ENCODE results near the gene ERLEC1.
"Not testable (repeated sequence)": the region's sequence is repeated elsewhere in the genome, so short reads cannot be mapped to it uniquely, and the experiment has no call there.

Gene ERLEC1

DNA sequence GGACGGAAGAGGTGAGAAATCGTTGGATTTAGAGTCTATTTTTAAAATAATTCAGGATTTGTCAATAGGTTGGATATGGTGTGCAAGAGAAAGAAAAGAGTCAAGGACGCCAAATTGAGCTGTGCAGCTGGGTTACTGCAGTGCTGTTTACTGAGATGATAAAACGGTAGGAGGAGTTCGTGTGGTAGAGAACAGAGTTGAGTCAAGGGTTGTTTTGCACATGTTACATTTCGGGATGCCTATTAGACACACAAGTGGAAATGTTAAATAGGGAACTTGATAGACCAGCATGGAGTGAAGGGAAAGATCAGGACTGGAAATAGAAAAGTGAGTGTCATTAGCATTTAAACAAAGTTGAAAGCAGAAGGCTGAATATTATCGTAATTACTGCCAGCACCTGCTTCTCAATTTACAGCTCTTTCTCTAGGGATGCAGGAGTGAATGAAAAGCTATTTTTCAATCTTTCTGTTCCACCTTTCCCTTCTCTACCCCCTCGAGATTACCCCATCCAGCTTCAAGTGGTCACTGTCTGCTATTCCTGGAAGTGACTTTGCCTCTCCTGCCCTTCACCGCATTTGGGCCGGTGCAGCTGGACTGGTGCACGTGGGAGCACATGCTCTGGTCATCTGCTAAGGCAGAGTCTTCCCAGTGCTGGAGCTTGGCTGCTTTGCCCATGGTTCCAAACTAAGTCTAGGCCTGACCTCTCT, 42.6 kb downstream of the ERLEC1 start:
- Histone ChIP-seq H3K9ac (no peak overlapping the region), H3K27ac (no peak overlapping the region), H3K4me2 (no peak overlapping the region), H3K27me3 (ENCODE audit: insufficient read depth, low read depth) (no peaks in the 10 kb centered on the region), H3K79me2 (ENCODE audit: insufficient read depth, low read depth) (no peaks in the 10 kb centered on the region), H4K20me1 (ENCODE audit: insufficient read depth) (no peaks in the 10 kb centered on the region), H3K36me3 (ENCODE audit: insufficient read depth) (no peaks in the 10 kb centered on the region), H2AFZ (ENCODE audit: low read depth) (no peak overlapping the region), H3K4me3 (IDR thresholded peaks at IDR 0.05; ENCODE audit: insufficient read depth, low read depth, low read length) (no peak overlapping the region), H3K4me1 (ENCODE audit: low read depth, poor library complexity, severe bottlenecking) (no peaks in the 10 kb centered on the region)
- TF ChIP-seq, protein P1, sequence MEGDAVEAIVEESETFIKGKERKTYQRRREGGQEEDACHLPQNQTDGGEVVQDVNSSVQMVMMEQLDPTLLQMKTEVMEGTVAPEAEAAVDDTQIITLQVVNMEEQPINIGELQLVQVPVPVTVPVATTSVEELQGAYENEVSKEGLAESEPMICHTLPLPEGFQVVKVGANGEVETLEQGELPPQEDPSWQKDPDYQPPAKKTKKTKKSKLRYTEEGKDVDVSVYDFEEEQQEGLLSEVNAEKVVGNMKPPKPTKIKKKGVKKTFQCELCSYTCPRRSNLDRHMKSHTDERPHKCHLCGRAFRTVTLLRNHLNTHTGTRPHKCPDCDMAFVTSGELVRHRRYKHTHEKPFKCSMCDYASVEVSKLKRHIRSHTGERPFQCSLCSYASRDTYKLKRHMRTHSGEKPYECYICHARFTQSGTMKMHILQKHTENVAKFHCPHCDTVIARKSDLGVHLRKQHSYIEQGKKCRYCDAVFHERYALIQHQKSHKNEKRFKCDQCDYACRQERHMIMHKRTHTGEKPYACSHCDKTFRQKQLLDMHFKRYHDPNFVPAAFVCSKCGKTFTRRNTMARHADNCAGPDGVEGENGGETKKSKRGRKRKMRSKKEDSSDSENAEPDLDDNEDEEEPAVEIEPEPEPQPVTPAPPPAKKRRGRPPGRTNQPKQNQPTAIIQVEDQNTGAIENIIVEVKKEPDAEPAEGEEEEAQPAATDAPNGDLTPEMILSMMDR (conservative IDR thresholded peaks at IDR 0.05; ENCODE audit: low read depth, low read length) = no peak

DNA sequence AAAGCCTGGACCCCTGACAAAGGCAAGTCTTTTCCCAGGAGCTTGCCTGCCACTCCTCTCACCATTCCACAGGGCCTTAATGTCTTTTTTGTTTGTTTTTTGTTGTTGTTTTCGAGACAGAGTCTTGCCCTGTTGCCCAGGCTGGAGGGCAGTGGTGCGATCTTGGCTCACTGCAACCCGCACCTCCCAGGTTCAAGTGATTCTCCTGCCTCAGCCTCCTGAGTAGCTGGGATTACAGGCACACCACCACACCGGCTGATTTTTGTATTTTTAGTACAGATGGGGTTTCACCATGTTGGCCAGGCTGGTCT, 43.1 kb downstream of the ERLEC1 start:
- H3K36me3 ChIP-seq (ENCODE audit: insufficient read depth); H3K4me1 ChIP-seq (ENCODE audit: low read depth, poor library complexity, severe bottlenecking); H4K20me1 ChIP-seq (ENCODE audit: insufficient read depth); H3K4me3 ChIP-seq (IDR thresholded peaks at IDR 0.05; ENCODE audit: insufficient read depth, low read depth, low read length); H3K4me2 ChIP-seq; H3K79me2 ChIP-seq (ENCODE audit: insufficient read depth, low read depth); H3K27ac ChIP-seq; H3K27me3 ChIP-seq (ENCODE audit: insufficient read depth, low read depth); H2AFZ ChIP-seq (ENCODE audit: low read depth); H3K9ac ChIP-seq: not testable (repeated sequence)

DNA sequence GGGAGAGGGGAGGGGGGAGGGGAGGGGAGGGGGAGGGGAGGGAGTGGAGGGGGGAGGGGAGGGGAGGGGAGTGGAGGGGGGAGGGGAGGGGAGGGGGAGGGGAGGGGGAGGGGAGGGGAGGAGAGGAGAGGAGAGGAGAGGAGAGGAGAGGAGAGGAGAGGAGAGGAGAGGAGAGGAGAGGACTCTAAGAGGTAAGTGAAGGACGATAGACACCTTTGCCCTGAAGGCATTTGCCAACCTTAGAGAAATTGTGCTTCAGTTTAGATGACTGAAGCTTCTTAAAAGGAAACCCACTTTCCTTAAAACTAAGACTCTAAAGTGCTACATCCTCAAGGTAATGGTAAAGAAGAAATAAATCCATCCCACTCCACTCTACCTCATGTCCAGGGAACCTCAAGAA, 53.7 kb downstream of the ERLEC1 start:
- no peak overlapping the region for H3K4me2 ChIP-seq
- no peaks in the 10 kb centered on the region for H4K20me1 ChIP-seq (ENCODE audit: insufficient read depth)
- no peak overlapping the region for H2AFZ ChIP-seq (ENCODE audit: low read depth)
- H3K27ac ChIP-seq = no peak overlapping the region
- no peaks in the 10 kb centered on the region for H3K27me3 ChIP-seq (ENCODE audit: insufficient read depth, low read depth)
- H3K4me3 ChIP-seq (IDR thresholded peaks at IDR 0.05; ENCODE audit: insufficient read depth, low read depth, low read length) = no peak overlapping the region
- TF ChIP-seq, protein P1 (conservative IDR thresholded peaks at IDR 0.05; ENCODE audit: low read depth, low read length) = no peak
- no peaks in the 10 kb centered on the region for H3K79me2 ChIP-seq (ENCODE audit: insufficient read depth, low read depth)
- H3K36me3 ChIP-seq (ENCODE audit: insufficient read depth) = no peaks in the 10 kb centered on the region
- H3K9ac ChIP-seq = no peak overlapping the region
- no peaks in the 10 kb centered on the region for H3K4me1 ChIP-seq (ENCODE audit: low read depth, poor library complexity, severe bottlenecking)

DNA sequence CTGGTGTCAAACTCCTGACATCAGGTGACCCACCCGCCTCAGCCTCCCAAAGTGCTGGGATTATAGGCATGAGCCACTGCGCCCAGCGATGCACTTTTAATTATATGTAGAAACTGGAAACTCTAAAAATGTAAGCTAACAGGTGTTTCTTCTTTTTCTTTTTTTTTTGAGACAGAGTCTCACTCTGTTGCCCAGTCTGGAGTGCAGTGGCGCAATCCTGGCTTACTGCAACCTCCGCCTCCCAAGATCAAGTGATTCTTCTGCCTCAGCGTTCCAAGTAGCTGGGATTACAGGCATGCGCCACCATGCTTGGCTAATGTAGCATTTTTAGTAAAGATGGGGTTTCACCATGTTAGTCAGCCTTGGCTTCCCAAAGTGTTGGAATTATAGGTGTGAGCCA, 54.8 kb downstream of the ERLEC1 start:
- H3K27ac ChIP-seq = not testable (repeated sequence)

DNA sequence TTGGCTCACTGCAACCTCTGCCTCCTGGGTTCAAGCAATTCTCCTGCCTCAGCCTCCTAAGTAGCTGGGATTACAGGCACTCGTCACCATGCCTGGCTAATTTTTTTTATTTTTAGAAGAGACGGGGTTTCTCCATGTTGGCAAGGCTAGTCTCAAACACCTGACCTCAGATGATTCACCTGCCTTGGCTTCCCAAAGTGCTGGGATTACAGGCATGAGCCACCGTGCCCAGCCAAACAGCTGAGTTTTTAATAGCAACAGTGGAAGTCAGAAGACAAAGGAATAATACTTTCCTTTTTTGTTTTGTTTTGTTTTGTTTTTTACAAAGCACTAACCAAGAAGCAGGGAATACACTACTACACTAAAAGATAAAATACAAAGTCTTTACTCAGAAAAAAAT, 56.0 kb downstream of the ERLEC1 start:
- Histone ChIP-seq H4K20me1 (ENCODE audit: insufficient read depth) (no peaks in the 10 kb centered on the region), H3K79me2 (ENCODE audit: insufficient read depth, low read depth) (no peaks in the 10 kb centered on the region), H3K4me2 (no peak overlapping the region), H3K9ac (no peak overlapping the region), H3K27ac (no peak overlapping the region), H3K36me3 (ENCODE audit: insufficient read depth) (no peaks in the 10 kb centered on the region), H2AFZ (ENCODE audit: low read depth) (no peak overlapping the region), H3K27me3 (ENCODE audit: insufficient read depth, low read depth) (no peaks in the 10 kb centered on the region), H3K4me1 (ENCODE audit: low read depth, poor library complexity, severe bottlenecking) (no peaks in the 10 kb centered on the region), H3K4me3 (IDR thresholded peaks at IDR 0.05; ENCODE audit: insufficient read depth, low read depth, low read length) (no peak overlapping the region)
- TF ChIP-seq, protein P1 (conservative IDR thresholded peaks at IDR 0.05; ENCODE audit: low read depth, low read length) = no peak

More for the DNA sequence above, 54.8 kb downstream of the ERLEC1 start:
- H3K79me2 ChIP-seq (ENCODE audit: insufficient read depth, low read depth); H3K27me3 ChIP-seq (ENCODE audit: insufficient read depth, low read depth); H3K9ac ChIP-seq; H4K20me1 ChIP-seq (ENCODE audit: insufficient read depth); H2AFZ ChIP-seq (ENCODE audit: low read depth); H3K4me3 ChIP-seq (IDR thresholded peaks at IDR 0.05; ENCODE audit: insufficient read depth, low read depth, low read length); H3K36me3 ChIP-seq (ENCODE audit: insufficient read depth); H3K4me2 ChIP-seq; H3K4me1 ChIP-seq (ENCODE audit: low read depth, poor library complexity, severe bottlenecking): not testable (repeated sequence)
